SU-DHL-6 (cell line): ENCODE measurements around the gene TRNP1.
"Not testable (repeated sequence)": the region's sequence is repeated elsewhere in the genome, so short reads cannot be mapped to it uniquely, and the experiment has no call there.

Experiments used
- CTCF ChIP-seq: fragments of 200-600 bp; sonication (generic); IDR thresholded peaks from one replicate; pipeline ENCODE4 v1.5.1; 2017; ENCODE audit warnings: antibody characterized with exemption, mild to moderate bottlenecking, low read length, moderate library complexity; ENCODE audit not compliant: insufficient read depth, poor library complexity, severe bottlenecking
- EZH2phosphoT487 ChIP-seq: fragments of 200-600 bp; sonication (generic), shearing (Covaris generic); conservative IDR thresholded peaks from 2 replicates; pipeline ENCODE4 v1.6.1; 2018; ENCODE audit warnings: mild to moderate bottlenecking, antibody characterized with exemption, low read length, moderate library complexity, mixed read lengths

GRCh38 chr1:26989403-26990109 is 3.9 kb upstream of the TRNP1 start:
- not testable (repeated sequence) for TF ChIP-seq CTCF, EZH2phosphoT487
